HG03378 (cell line): ENCODE results near the gene AFAP1.

ENCODE experiments used
- ATAC-seq: cut with Tn5 transposase; IDR thresholded peaks from one replicate; pipeline ENCODE4 v1.9.1; 2021; ENCODE audit warnings: mild to moderate bottlenecking, moderate library complexity; ENCODE audit not compliant: unreplicated experiment

Gene AFAP1

GRCh38 chr4:7745301-7745885 lies 194.3 kb downstream of the AFAP1 start:
- no peak for ATAC-seq

- no peak for ATAC-seq
Observed at GRCh38 chr4:7744142-7744804, 195.4 kb downstream of the AFAP1 start.

GRCh38 chr4:7742807-7743280 lies 196.8 kb downstream of the AFAP1 start:
- no peak for ATAC-seq

- ATAC-seq = no peak
Observed at GRCh38 chr4:7741946-7742806, 197.5 kb downstream of the AFAP1 start.

DNA sequence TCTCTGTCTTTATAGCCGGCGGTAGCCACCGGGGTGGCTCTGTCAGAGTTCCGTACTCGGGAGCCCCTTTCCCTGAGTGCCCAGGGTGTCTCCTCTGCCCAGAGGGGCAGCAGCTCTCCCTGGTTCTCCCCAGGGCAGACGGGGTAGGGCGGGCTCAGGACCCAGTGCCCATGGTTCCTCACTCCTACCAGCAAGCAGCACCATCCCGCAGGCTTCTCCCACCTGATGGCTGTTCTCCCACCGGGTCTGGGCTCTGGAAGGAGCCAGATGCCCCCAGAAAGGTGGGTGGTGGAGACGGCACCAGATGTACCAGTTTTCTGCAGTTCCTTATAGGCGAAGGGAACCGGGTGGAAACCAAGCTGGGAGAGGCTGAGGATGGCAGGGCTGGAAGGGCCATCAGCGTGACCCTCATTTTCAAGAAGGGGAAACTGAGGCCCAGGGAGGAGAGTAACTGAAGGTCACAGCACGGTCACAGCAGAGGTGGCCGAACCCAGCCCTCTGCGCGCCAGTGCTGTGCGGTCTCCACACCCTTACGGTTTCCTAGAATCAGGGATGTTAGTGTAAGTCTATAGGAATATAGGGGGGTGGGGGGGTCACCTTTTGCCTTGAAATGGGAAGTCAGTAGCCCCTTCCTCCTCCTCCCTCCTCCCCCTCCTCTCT lies 198.7 kb downstream of the AFAP1 start:
- ATAC-seq = no peak

GRCh38 chr4:7739918-7740865 lies 199.5 kb downstream of the AFAP1 start:
- no peak for ATAC-seq

DNA sequence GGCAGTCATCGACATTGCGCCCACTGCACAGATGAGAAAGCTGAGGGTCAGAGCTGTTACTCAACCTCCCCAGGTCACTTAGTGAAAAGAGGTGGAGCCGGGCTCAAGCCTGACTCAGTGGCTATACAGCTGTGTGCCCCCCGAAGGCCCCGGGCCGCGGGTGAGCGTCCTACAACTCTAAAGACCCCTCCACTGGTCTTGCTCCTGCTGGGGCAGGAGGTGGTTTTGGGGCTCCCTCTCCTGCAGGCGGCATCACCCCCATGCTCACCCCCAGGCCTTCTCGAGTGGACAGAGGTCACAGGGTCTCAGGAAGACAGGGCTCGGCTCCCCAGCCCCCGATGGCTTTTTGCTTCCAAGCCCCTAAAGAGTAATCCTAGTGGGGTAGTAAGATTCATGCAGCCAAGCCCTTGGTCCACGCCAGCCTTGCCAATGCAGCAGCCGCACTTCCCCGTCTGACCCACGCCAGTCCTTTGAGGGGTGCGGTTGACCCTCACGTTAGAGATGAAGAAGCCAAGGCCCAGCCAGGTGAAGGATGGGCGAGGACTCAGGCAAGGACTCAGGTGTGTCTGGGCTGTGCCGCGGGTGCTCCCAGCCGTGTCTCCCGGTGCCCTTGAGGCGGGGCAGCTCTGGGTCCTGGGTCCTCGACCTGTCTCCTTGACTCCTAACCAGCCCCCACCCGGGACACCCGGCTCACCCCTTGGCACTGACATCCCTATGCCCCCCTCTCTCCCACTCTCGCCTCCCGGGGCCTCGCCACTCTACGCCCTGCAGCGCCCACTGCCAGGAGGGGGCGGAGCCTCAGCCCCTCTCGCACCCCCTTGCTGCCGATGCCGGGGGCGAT lies 200.4 kb downstream of the AFAP1 start:
- no peak for ATAC-seq

- no peak for ATAC-seq
Observed at GRCh38 chr4:7738458-7739076, 201.1 kb downstream of the AFAP1 start.

DNA sequence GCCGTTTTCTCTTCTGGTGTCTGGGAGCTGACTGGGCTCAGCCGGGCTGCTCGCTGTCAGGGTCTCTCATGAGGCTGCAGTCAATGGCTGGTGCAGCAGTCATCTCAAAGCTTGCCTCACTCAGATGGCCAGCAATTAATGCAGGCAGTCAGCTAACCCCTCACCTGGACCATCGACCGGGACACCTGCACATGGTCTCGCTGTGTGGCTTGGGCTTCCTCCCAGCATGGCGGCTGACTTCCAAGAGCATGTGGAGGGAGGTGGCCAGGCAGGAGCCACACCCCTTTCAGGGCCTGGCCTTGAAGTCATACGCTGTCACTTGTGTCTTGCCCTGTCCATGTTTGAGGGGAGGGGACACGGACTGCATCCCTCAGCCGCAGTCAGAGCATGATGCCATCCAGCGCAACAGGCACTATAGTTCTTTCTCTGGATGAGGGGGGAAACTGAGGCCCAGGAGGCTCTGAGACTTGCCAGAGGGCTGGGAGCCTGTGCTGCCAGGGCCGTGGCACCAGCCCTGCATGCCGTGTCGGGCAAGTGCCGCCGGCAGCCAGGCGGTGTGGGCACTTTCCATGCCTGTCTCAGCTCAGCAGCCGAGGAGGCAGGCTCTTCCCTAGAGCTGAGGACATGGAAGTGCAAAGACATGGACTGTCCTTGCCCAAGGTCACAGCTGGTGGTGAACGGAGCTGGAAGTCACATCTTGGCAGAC lies 201.8 kb downstream of the AFAP1 start:
- ATAC-seq = no peak

- no peak for ATAC-seq
Observed at GRCh38 chr4:7737268-7737645, 202.4 kb downstream of the AFAP1 start.

DNA sequence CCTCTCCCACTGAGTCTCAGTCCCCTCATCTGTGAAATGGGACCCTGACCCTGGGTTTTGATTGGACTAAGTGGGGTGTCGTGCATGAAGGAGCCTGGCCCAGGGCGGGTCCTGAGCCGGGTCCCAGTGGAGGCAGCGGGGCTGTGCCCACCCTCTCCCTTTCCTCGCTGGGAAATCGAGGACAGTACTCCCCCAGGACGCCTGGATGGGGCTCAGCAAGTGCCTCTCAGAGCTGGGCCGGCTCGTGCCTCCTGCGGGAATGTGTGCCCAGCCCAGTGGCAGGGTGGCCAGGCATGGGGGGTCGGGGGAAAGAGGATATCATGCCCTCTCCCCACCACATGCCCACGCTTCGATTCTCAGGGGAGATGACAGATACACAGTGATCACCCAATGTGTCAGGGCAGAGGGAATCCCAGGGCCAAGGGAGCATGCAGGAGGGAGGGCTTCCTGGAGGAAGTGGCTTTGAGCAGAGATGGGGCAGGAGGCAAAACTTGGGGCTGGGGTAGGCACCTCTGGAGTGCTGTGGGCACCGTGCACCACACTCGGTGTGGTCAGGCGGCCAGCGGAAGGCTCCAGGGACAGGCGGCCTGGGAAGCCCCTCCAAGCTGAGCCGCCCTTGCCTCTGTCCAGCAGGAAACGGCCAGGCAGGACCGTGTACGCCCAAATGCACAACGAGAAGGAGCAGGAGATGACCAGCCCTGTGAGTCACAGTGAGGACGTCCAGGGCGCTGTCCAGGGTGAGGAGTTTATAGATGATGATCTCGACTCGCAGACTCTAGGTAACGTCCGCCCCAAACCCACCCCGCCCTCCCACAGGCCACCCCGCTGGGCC lies 203.0 kb downstream of the AFAP1 start:
- no peak for ATAC-seq

- ATAC-seq = no peak
Observed at GRCh38 chr4:7735961-7736360, 203.7 kb downstream of the AFAP1 start.

DNA sequence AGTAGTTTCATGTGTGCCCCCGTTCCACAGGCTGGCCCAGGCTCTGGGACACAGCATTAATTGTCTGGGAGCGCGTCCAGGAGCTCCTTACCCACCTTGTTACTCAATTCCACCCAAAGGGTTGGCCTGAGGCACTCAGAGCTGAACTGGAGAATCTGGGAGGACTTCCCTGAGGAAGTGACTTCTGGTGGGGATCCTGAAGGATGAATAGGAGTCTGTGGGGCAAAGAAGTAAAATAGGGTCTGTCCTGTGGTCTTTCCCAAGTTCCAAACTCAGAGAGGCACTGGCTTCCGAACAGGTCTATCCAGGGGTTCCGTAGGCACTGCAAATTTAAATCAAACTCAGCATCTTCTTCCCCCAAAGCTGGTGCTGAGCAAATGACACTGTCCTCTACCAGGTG lies 204.3 kb downstream of the AFAP1 start:
- ATAC-seq = no peak

DNA sequence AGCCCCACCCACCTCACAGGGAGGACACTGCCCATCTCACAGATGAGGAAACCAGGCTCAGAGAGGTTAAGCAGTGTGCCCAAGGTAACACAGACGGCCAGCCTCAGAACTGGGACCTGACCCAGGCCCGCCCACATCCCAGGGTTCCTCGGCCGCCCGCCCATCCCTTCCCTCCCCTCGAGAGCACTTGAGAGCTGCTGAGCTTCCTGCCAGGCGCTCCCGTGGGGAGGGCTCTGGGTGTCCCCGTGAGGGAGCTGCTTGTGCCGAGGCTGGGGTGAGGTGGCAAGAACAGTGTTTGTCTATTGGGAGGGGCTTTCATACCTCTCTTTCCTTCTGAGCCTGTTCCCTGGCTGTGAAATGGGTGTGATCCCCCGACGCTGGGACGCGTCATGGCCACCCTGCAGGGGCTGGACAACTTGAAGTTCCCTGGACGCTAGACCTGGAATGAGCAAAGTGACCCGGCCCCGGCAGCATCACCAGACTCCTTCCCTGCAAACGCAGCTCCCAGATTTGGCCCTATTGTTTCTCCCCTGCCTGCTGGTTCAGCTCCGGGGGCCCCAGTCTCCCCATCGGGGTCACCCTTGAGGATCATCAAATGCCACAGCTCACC lies 204.9 kb downstream of the AFAP1 start:
- ATAC-seq = no peak

- ATAC-seq = no peak
Observed at GRCh38 chr4:7733801-7734650, 205.6 kb downstream of the AFAP1 start.

DNA sequence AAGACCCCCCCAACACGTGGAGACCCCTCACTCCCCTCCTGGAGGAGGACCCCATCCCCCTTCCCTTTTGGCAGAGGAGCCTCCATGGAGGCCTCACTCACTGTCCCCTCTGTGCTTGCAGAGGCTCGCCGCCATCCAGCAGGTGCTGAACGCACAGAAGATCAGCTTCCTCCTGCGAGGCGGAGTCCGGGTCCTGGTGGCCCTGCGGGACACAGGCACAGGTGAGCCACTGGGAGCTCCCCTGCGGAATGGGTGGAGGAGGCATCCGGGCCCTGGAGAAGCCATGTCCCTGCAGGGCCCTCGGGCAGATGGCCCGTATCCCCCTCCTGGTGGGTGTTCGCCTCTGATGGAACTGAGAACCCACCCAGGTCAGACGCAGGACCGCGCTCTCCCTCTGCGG lies 206.5 kb downstream of the AFAP1 start:
- ATAC-seq = no peak
